PC-9 (cell line): ENCODE measurements around the gene POLDIP3. TPM values are rescaled to one million over a fixed set of nuclear protein-coding genes. Genes with fewer than 3 reads are reported as not detected.
"Not testable (repeated sequence)": the region's sequence is repeated elsewhere in the genome, so short reads cannot be mapped to it uniquely, and the experiment has no call there.

Experiments used
- BruUV-seq: library from RNA; stranded (reverse); fragments of 400-500 nt; replicated peaks from 2 replicates; lab custom pipeline; 2021; lab: Mats Ljungman, UMichigan
- CTCF ChIA-PET: fragments of 300-600 bp; sonication (Branson Sonifier 250); formaldehyde crosslinking; loops from one replicate; lab custom pipeline; 2022; ENCODE audit warnings: antibody characterized with exemption; lab: Charles Lee
- POLR2A ChIA-PET: fragments of 300-600 bp; sonication (Branson Sonifier 250); formaldehyde crosslinking; loops from one replicate; lab custom pipeline; 2022; ENCODE audit warnings: antibody characterized with exemption; ENCODE audit not compliant: unreplicated experiment; lab: Charles Lee
- DNase-seq, 2 experiments: peaks; one replicate each; pipeline versions ENCODE4 v3.0.0 to v3.0.0-alpha.2; 2015 to 2022; ENCODE audit warnings: mixed read lengths in 1 of 2
- H2AFZ ChIP-seq: fragments of 200-600 bp; sonication (generic); 2 replicates; pipeline ENCODE4 v1.8.1; 2017; ENCODE audit warnings: antibody characterized with exemption
- H3F3A ChIP-seq: fragments of 200-600 bp; sonication (generic); 2 replicates; pipeline ENCODE4 v1.8.1; 2017; ENCODE audit warnings: antibody characterized with exemption, mild to moderate bottlenecking, low read depth; ENCODE audit not compliant: insufficient read depth
- H3K27ac ChIP-seq: fragments of 200-600 bp; sonication (generic); 2 replicates; pipeline ENCODE4 v1.6.1; 2016; ENCODE audit warnings: mixed run types
- H3K27me3 ChIP-seq: fragments of 200-600 bp; sonication (generic); 2 replicates; pipeline ENCODE4 v1.6.1; 2016; ENCODE audit warnings: low read depth, mixed run types; ENCODE audit not compliant: insufficient read depth
- H3K36me3 ChIP-seq: fragments of 200-600 bp; sonication (generic); 2 replicates; pipeline ENCODE4 v1.6.1; 2016; ENCODE audit warnings: low read depth, mixed run types
- H3K4me1 ChIP-seq: fragments of 200-600 bp; sonication (generic); replicated peaks from 2 replicates; pipeline ENCODE4 v1.6.1; 2016; ENCODE audit warnings: mixed run types; ENCODE audit not compliant: insufficient read depth
- H3K4me2 ChIP-seq: fragments of 200-600 bp; sonication (generic); 2 replicates; pipeline ENCODE4 v1.6.1; 2017; ENCODE audit warnings: mixed run types
- H3K4me3 ChIP-seq: fragments of 200-600 bp; sonication (generic); 2 replicates; pipeline ENCODE4 v1.6.1; 2016; ENCODE audit warnings: mixed run types
- H3K79me2 ChIP-seq: fragments of 200-600 bp; sonication (generic); 2 replicates; pipeline ENCODE4 v1.6.1; 2017; ENCODE audit warnings: low read depth, mixed run types
- H3K9me2 ChIP-seq: fragments of 200-600 bp; sonication (generic); 2 replicates; pipeline ENCODE4 v1.8.1; 2017; ENCODE audit warnings: mild to moderate bottlenecking; ENCODE audit not compliant: insufficient read depth
- H3K9me3 ChIP-seq: fragments of 200-600 bp; sonication (generic); 2 replicates; pipeline ENCODE4 v1.8.1; 2016; ENCODE audit warnings: low read depth; ENCODE audit not compliant: insufficient read depth
- H4K20me1 ChIP-seq: fragments of 200-600 bp; sonication (generic); 2 replicates; pipeline ENCODE4 v1.8.1; 2017; ENCODE audit not compliant: insufficient read depth
- EZH2 ChIP-seq: fragments of 200-600 bp; sonication (generic); IDR thresholded peaks from 2 replicates; pipeline ENCODE4 v1.8.0; 2017; ENCODE audit warnings: antibody characterized with exemption, low read depth
- intact Hi-C: fragments of 100-400 bp; cut with micrococcal nuclease; formaldehyde crosslinking; loops from one replicate; pipeline ENCODE4 v1.10.0; 2022; ENCODE audit not compliant: unreplicated experiment
- total RNA-seq: library from RNA; stranded (reverse); gene quantifications from 2 replicates; pipeline ENCODE4 v1.2.3, GENCODE V29; 2021
- TF ChIP-seq, protein P1 (sequence below): fragments of 200-600 bp; sonication (generic); conservative IDR thresholded peaks from 2 replicates; pipeline ENCODE4 v1.6.1; 2017; ENCODE audit warnings: mixed run types, antibody characterized with exemption, mild to moderate bottlenecking, moderate library complexity

Gene POLDIP3
- total RNA-seq, 1 experiment from 2014 or later, result 62.9 TPM

DNA sequence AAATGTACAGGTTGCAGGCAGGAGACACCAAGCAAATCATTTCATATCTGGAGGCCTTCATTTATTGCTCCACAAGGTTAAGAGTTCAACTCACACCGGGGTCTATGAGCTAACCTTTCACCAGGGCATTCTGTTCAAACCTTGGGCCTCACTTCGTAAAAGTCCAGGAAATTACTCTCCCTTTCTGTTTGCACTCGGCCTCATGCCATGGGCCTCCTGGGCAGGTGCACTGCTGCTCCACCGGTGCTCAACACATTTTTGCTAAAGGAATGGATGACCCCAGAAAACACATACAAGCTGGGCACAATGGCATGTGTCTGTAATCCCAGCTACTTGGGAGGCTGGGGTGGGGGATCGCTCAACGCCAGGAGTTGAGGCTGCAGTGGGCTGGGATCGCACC is 78.5 kb downstream of the POLDIP3 start:
- DNase-seq, result no peak
- intact Hi-C loops, result no loop called here
- BruUV-seq, result no TSS peak

DNA sequence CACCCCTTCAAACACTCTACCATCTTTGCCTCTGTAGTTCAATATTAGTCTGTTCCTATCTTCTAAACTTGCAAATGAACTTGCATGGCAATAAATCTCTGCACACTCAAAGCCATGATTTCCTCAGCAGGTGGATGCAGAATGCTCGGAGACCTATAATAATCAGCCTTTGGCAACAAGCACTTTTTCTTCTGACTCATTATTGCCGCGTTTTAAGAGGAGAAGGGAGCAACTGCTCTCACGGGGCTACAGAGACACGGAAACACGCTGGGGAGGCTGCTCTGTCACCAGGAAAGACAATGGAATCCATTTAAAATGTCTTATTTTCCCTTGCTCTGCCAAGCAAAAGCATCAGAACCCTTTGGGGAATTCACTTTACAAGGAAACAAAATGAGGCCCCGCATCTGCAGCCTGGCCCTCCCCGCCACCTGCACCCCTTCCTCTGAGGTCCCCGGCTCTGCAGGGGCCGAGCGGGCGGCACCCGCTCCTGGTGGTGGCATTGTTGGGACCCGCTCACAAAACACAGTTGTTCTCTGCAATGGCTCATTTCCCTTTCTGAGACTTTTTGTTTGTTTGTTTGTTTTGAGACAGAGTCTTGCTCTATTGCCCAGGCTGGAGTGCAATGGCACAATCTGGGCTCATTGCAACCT is 79.5 kb downstream of the POLDIP3 start:
- H3K9me2 ChIP-seq, H3K4me2 ChIP-seq, intact Hi-C loops, POLR2A ChIA-PET, H4K20me1 ChIP-seq, H2AFZ ChIP-seq, H3K27ac ChIP-seq, H3K79me2 ChIP-seq, CTCF ChIA-PET, BruUV-seq, H3K36me3 ChIP-seq, H3K4me3 ChIP-seq, H3K27me3 ChIP-seq, H3K9me3 ChIP-seq, DNase-seq: not testable (repeated sequence)
- H3F3A ChIP-seq, result peaks cover 17% of the 10 kb centered on the region
- H3K4me1 ChIP-seq, result peaks cover 36% of the 10 kb centered on the region

More for the DNA sequence above, 78.5 kb downstream of the POLDIP3 start:
- Histone ChIP-seq H4K20me1 (no peaks in the 10 kb centered on the region), H3F3A (peaks cover 17% of the 10 kb centered on the region), H3K27ac (no peak overlapping the region), H3K27me3 (no peaks in the 10 kb centered on the region), H3K4me1 (peaks cover 35% of the 10 kb centered on the region), H3K4me2 (no peak overlapping the region), H3K9me2 (no peaks in the 10 kb centered on the region), H2AFZ (no peak overlapping the region), H3K4me3 (no peak overlapping the region), H3K36me3 (no peaks in the 10 kb centered on the region), H3K9me3 (no peaks in the 10 kb centered on the region), H3K79me2 (no peaks in the 10 kb centered on the region)
- TF ChIP-seq, protein P1, sequence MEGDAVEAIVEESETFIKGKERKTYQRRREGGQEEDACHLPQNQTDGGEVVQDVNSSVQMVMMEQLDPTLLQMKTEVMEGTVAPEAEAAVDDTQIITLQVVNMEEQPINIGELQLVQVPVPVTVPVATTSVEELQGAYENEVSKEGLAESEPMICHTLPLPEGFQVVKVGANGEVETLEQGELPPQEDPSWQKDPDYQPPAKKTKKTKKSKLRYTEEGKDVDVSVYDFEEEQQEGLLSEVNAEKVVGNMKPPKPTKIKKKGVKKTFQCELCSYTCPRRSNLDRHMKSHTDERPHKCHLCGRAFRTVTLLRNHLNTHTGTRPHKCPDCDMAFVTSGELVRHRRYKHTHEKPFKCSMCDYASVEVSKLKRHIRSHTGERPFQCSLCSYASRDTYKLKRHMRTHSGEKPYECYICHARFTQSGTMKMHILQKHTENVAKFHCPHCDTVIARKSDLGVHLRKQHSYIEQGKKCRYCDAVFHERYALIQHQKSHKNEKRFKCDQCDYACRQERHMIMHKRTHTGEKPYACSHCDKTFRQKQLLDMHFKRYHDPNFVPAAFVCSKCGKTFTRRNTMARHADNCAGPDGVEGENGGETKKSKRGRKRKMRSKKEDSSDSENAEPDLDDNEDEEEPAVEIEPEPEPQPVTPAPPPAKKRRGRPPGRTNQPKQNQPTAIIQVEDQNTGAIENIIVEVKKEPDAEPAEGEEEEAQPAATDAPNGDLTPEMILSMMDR, result no peak
- TF ChIP-seq EZH2, result no peak
- POLR2A ChIA-PET, result interaction anchor here (0.7 kb wide), 1 partner anchor 25 kb away, joined by 3 read pairs; no protein-coding TSS in a partner anchor
- CTCF ChIA-PET, result no interaction called here

Other genes starting within 250 kb of the POLDIP3 start
- not detected in 2 replicates for gene NFAM1, start 182.5 kb downstream of the POLDIP3 start, total RNA-seq
- gene RRP7A, start 95.1 kb downstream of the POLDIP3 start, total RNA-seq, result 52.7 and 56.6 TPM in 2 replicates
- 1.9 and 2.4 TPM in 2 replicates for gene SERHL2, start 60.9 kb downstream of the POLDIP3 start, total RNA-seq
- gene ATP5MGL, start 25.7 kb upstream of the POLDIP3 start, total RNA-seq, result 0.79 and 1.1 TPM in 2 replicates
- gene CYB5R3, start 34.5 kb upstream of the POLDIP3 start, total RNA-seq, result 97.6 and 106 TPM in 2 replicates
- 17.1 and 19.3 TPM in 2 replicates for gene A4GALT, start 106.0 kb upstream of the POLDIP3 start, total RNA-seq
- 26.5 and 29.1 TPM in 2 replicates for gene ARFGAP3, start 242.4 kb upstream of the POLDIP3 start, total RNA-seq